Measurements from ENCODE around the gene C16orf90. TPM values are rescaled to one million over a fixed set of nuclear protein-coding genes. Genes with fewer than 3 reads are reported as not detected.

The C16orf90 gene
- total RNA-seq, 1 donor from 2014 or later, result not detected

GRCh38 chr16:3514621-3515020 is 19.3 kb upstream of the C16orf90 start:
- H3K27me3 Mint-ChIP-seq (ENCODE audit: unreplicated experiment), result no peaks in the 10 kb centered on the region
- H3K4me3 Mint-ChIP-seq (ENCODE audit: unreplicated experiment), result no peak overlapping the region
- H3K27ac Mint-ChIP-seq (ENCODE audit: unreplicated experiment), result no peak overlapping the region
- TF ChIP-seq CTCF (IDR thresholded peaks at IDR 0.05; ENCODE audit: partially characterized antibody, unreplicated experiment), result no peak
- H3K36me3 Mint-ChIP-seq (ENCODE audit: unreplicated experiment), result peaks cover 9% of the 10 kb centered on the region
- no peaks in the 10 kb centered on the region for H3K9me3 Mint-ChIP-seq (ENCODE audit: unreplicated experiment)
- no peak for DNase-seq
- no peaks in the 10 kb centered on the region for H3K4me1 Mint-ChIP-seq (ENCODE audit: low read depth, unreplicated experiment)

- H3K27me3 Mint-ChIP-seq (ENCODE audit: unreplicated experiment), result no peaks in the 10 kb centered on the region
- TF ChIP-seq CTCF (IDR thresholded peaks at IDR 0.05; ENCODE audit: partially characterized antibody, unreplicated experiment), result no peak
- DNase-seq, result no peak
- no peaks in the 10 kb centered on the region for H3K4me1 Mint-ChIP-seq (ENCODE audit: low read depth, unreplicated experiment)
- H3K9me3 Mint-ChIP-seq (ENCODE audit: unreplicated experiment), result no peaks in the 10 kb centered on the region
- peaks cover 9% of the 10 kb centered on the region for H3K36me3 Mint-ChIP-seq (ENCODE audit: unreplicated experiment)
- H3K27ac Mint-ChIP-seq (ENCODE audit: unreplicated experiment), result no peak overlapping the region
- H3K4me3 Mint-ChIP-seq (ENCODE audit: unreplicated experiment), result no peak overlapping the region
These were observed 18.7 kb upstream of the C16orf90 start for GRCh38 chr16:3513892-3514583.

GRCh38 chr16:3511286-3512180 is 16.2 kb upstream of the C16orf90 start:
- DNase-seq, result no peak
- peaks cover 2% of the 10 kb centered on the region for H3K27me3 Mint-ChIP-seq (ENCODE audit: unreplicated experiment)
- H3K36me3 Mint-ChIP-seq (ENCODE audit: unreplicated experiment), result peaks cover 13% of the 10 kb centered on the region
- H3K4me3 Mint-ChIP-seq (ENCODE audit: unreplicated experiment), result no peak overlapping the region
- H3K27ac Mint-ChIP-seq (ENCODE audit: unreplicated experiment), result no peak overlapping the region
- H3K9me3 Mint-ChIP-seq (ENCODE audit: unreplicated experiment), result no peaks in the 10 kb centered on the region
- TF ChIP-seq CTCF (IDR thresholded peaks at IDR 0.05; ENCODE audit: partially characterized antibody, unreplicated experiment), result no peak
- H3K4me1 Mint-ChIP-seq (ENCODE audit: low read depth, unreplicated experiment), result no peaks in the 10 kb centered on the region

- H3K36me3 Mint-ChIP-seq (ENCODE audit: unreplicated experiment), result peaks cover 13% of the 10 kb centered on the region
- H3K4me3 Mint-ChIP-seq (ENCODE audit: unreplicated experiment), result no peak overlapping the region
These were observed 15.1 kb upstream of the C16orf90 start for GRCh38 chr16:3510416-3510815.

More at GRCh38 chr16:3510416-3510815, 15.1 kb upstream of the C16orf90 start:
- H3K9me3 Mint-ChIP-seq (ENCODE audit: unreplicated experiment), result no peaks in the 10 kb centered on the region
- peaks cover 2% of the 10 kb centered on the region for H3K27me3 Mint-ChIP-seq (ENCODE audit: unreplicated experiment)
- H3K27ac Mint-ChIP-seq (ENCODE audit: unreplicated experiment), result no peak overlapping the region
- H3K4me1 Mint-ChIP-seq (ENCODE audit: low read depth, unreplicated experiment), result no peaks in the 10 kb centered on the region
- no peak for DNase-seq
- no peak for TF ChIP-seq CTCF (IDR thresholded peaks at IDR 0.05; ENCODE audit: partially characterized antibody, unreplicated experiment)

Data from glutamatergic neuron (in vitro differentiated cells).